ENCODE results near the gene TRAF6.

DNA sequence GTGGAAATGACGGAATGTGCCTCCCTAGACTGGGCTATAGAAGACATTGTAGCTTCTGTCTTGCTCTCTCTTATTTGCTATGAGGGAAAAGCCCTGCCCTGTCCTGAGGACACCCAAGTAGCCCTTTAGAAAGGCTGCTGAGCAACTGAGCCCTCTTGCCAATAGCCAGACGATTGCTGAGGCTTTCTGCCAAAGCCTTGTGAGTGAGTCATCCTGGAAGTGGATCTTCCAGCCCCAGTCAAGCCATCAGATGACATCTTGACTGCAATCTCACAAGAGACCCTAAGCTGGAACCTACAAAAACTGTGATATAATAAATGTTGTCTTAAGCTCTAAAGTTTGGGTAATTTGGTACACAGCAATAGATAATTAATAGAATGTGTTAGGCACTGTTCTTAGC lies 3.9 kb upstream of the TRAF6 start:
- no peak for TF ChIP-seq ZFX (IDR thresholded peaks at IDR 0.05)
- TF ChIP-seq, protein P1, sequence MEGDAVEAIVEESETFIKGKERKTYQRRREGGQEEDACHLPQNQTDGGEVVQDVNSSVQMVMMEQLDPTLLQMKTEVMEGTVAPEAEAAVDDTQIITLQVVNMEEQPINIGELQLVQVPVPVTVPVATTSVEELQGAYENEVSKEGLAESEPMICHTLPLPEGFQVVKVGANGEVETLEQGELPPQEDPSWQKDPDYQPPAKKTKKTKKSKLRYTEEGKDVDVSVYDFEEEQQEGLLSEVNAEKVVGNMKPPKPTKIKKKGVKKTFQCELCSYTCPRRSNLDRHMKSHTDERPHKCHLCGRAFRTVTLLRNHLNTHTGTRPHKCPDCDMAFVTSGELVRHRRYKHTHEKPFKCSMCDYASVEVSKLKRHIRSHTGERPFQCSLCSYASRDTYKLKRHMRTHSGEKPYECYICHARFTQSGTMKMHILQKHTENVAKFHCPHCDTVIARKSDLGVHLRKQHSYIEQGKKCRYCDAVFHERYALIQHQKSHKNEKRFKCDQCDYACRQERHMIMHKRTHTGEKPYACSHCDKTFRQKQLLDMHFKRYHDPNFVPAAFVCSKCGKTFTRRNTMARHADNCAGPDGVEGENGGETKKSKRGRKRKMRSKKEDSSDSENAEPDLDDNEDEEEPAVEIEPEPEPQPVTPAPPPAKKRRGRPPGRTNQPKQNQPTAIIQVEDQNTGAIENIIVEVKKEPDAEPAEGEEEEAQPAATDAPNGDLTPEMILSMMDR (conservative IDR thresholded peaks at IDR 0.05): no peak
